ENCODE measurements around the gene OSCP1. TPM values are rescaled to one million over a fixed set of nuclear protein-coding genes. Genes with fewer than 3 reads are reported as not detected.

OSCP1 gene
- polyA plus RNA-seq, 1 of the 3 experiments (the other 2 are of a cell fraction) = 11.9 TPM

DNA sequence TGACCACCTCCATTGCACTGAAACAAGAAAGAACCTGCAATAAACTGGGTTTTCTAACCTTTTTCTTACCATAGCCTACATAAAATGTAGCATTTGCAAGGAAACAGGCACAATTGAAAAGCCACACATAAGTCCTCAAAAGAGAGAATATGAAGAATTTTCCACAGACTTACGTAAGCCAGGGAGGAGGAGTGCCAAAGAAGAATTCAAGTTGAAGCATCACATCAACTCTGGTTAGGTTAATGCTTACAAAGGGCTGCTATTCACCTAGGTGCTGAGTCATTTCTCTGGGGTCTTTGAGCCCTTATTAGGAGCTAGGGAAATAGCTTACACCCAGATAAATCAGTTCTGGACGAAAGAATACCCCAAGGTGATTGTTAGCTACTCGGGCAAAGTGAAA is 9.6 kb downstream of the OSCP1 start:
- ChIA-PET POLR2A (no interaction called here), CTCF (no interaction called here)
- H3K9me3 ChIP-seq = no peaks in the 10 kb centered on the region
- DNase-seq = no peak
- TF ChIP-seq EP300 (IDR thresholded peaks at IDR 0.05; ENCODE audit: borderline replicate concordance in 1 of 2, low read depth in 1 of 2, low read length in 1 of 2) (no peak), NFIC (IDR thresholded peaks at IDR 0.05; ENCODE audit: borderline replicate concordance) (no peak), TAF1 (IDR thresholded peaks at IDR 0.05; ENCODE audit: borderline replicate concordance, low read depth, low read length) (no peak), MXI1 (IDR thresholded peaks at IDR 0.05; ENCODE audit: low read depth, low read length) (no peak), FOXJ3 (CRISPR knock-in tag; IDR thresholded peaks at IDR 0.05) (no peak), FOSL2 (IDR thresholded peaks at IDR 0.05; ENCODE audit: borderline replicate concordance, low read depth) (no peak), NRF1 (IDR thresholded peaks at IDR 0.05; ENCODE audit: low read depth, low read length) (no peak), FOXM1 (IDR thresholded peaks at IDR 0.05; ENCODE audit: low read depth) (no peak)
- TF ChIP-seq, protein P1, sequence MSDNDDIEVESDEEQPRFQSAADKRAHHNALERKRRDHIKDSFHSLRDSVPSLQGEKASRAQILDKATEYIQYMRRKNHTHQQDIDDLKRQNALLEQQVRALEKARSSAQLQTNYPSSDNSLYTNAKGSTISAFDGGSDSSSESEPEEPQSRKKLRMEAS (IDR thresholded peaks at IDR 0.05; ENCODE audit: low read depth) = no peak
- TF ChIP-seq, protein P2, sequence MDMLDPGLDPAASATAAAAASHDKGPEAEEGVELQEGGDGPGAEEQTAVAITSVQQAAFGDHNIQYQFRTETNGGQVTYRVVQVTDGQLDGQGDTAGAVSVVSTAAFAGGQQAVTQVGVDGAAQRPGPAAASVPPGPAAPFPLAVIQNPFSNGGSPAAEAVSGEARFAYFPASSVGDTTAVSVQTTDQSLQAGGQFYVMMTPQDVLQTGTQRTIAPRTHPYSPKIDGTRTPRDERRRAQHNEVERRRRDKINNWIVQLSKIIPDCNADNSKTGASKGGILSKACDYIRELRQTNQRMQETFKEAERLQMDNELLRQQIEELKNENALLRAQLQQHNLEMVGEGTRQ (IDR thresholded peaks at IDR 0.05; ENCODE audit: borderline replicate concordance, low read depth, low read length) = no peak
- no peak overlapping the region for H3K4me2 ChIP-seq
- 89% methylated on average over 3 of the region's 3 CpGs for whole genome bisulfite sequencing (ENCODE audit: low lambda C conversion rate)
- H3K27ac ChIP-seq (ENCODE audit: low read depth in 2 of 2, low read length in 1 of 2) = no peak overlapping the region
- H3K27me3 ChIP-seq (ENCODE audit: insufficient read depth) = no peaks in the 10 kb centered on the region
- no peaks in the 10 kb centered on the region for H3K9me2 ChIP-seq
- peaks cover 2 to 10% of the 10 kb centered on the region in 2 experiments for H3K36me3 ChIP-seq (replicated peaks in 1 of 2; ENCODE audit: control insufficient read depth in 1 of 2, insufficient read depth in 2 of 2, low read length in 1 of 2)
- no peaks in the 10 kb centered on the region for H3F3A ChIP-seq (replicated peaks; ENCODE audit: insufficient read depth)
- no peaks in the 10 kb centered on the region for H3K4me1 ChIP-seq (ENCODE audit: control insufficient read depth in 1 of 2, insufficient read depth in 2 of 2, low read depth in 1 of 2, low read length in 1 of 2)
- H3K4me3 ChIP-seq (ENCODE audit: low read depth in 2 of 2, low read length in 1 of 2) = no peak overlapping the region
- H2AFZ ChIP-seq (ENCODE audit: low read depth) = no peak overlapping the region
- H4K20me1 ChIP-seq (ENCODE audit: insufficient read depth) = no peaks in the 10 kb centered on the region
- H3K9ac ChIP-seq = no peak overlapping the region
- H3K79me2 ChIP-seq (ENCODE audit: insufficient read depth) = no peaks in the 10 kb centered on the region

DNA sequence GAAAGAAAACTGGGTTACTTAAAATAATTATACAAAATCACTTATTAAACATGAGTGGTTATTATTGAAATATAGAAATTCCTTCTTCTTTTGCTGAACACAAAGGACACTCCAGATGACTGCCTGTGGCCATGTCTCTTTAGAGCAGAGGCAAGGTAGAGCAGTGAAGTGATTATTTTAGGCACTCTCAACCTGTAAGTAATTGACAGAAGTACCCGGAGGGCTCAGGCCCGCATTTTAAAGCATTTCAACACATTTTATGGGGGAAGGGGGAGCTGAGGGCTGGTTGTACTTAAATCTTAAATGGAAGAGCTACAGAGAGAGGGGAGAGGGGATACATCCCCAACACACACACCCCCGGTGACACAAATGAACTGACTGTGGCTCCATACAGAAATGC is 10.2 kb downstream of the OSCP1 start:
- H3F3A ChIP-seq (replicated peaks; ENCODE audit: insufficient read depth) = no peaks in the 10 kb centered on the region
- WGBS (ENCODE audit: low lambda C conversion rate) = 70% methylated on average over 3 of the region's 3 CpGs
- POLR2A ChIA-PET = no interaction called here
- H3K9me3 ChIP-seq = no peaks in the 10 kb centered on the region
- H4K20me1 ChIP-seq (ENCODE audit: insufficient read depth) = no peaks in the 10 kb centered on the region
- H3K27ac ChIP-seq (ENCODE audit: low read depth in 2 of 2, low read length in 1 of 2) = no peak overlapping the region
- TF ChIP-seq FOXM1 (IDR thresholded peaks at IDR 0.05; ENCODE audit: low read depth) (no peak), RXRA (IDR thresholded peaks at IDR 0.05; ENCODE audit: borderline replicate concordance, low read depth) (no peak), ELF1 (IDR thresholded peaks at IDR 0.05) (no peak), FOSL2 (IDR thresholded peaks at IDR 0.05; ENCODE audit: borderline replicate concordance, low read depth) (no peak), POLR2AphosphoS5 (IDR thresholded peaks at IDR 0.05; ENCODE audit: low read depth, low read length) (no peak), RCOR1 (IDR thresholded peaks at IDR 0.05; ENCODE audit: low read length) (no peak), TCF12 (IDR thresholded peaks at IDR 0.05) (no peak), TEAD4 (IDR thresholded peaks at IDR 0.05; ENCODE audit: borderline replicate concordance, insufficient read depth) (no peak), MXI1 (IDR thresholded peaks at IDR 0.05; ENCODE audit: low read depth, low read length) (no peak), MEF2A (IDR thresholded peaks at IDR 0.05; ENCODE audit: borderline replicate concordance, low read depth) (no peak), CHD2 (IDR thresholded peaks at IDR 0.05; ENCODE audit: low read length, partially characterized antibody) (no peak), GABPA (IDR thresholded peaks at IDR 0.05; ENCODE audit: low read depth) (no peak)
- TF ChIP-seq, protein P3, sequence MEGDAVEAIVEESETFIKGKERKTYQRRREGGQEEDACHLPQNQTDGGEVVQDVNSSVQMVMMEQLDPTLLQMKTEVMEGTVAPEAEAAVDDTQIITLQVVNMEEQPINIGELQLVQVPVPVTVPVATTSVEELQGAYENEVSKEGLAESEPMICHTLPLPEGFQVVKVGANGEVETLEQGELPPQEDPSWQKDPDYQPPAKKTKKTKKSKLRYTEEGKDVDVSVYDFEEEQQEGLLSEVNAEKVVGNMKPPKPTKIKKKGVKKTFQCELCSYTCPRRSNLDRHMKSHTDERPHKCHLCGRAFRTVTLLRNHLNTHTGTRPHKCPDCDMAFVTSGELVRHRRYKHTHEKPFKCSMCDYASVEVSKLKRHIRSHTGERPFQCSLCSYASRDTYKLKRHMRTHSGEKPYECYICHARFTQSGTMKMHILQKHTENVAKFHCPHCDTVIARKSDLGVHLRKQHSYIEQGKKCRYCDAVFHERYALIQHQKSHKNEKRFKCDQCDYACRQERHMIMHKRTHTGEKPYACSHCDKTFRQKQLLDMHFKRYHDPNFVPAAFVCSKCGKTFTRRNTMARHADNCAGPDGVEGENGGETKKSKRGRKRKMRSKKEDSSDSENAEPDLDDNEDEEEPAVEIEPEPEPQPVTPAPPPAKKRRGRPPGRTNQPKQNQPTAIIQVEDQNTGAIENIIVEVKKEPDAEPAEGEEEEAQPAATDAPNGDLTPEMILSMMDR (IDR thresholded peaks at IDR 0.05) = no peak
- TF ChIP-seq, protein P4, sequence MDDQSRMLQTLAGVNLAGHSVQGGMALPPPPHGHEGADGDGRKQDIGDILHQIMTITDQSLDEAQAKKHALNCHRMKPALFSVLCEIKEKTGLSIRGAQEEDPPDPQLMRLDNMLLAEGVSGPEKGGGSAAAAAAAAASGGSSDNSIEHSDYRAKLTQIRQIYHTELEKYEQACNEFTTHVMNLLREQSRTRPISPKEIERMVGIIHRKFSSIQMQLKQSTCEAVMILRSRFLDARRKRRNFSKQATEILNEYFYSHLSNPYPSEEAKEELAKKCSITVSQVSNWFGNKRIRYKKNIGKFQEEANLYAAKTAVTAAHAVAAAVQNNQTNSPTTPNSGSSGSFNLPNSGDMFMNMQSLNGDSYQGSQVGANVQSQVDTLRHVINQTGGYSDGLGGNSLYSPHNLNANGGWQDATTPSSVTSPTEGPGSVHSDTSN (IDR thresholded peaks at IDR 0.05) = no peak
- TF ChIP-seq, protein P2 (IDR thresholded peaks at IDR 0.05; ENCODE audit: borderline replicate concordance, low read depth, low read length) = no peak
- TF ChIP-seq, protein P5, sequence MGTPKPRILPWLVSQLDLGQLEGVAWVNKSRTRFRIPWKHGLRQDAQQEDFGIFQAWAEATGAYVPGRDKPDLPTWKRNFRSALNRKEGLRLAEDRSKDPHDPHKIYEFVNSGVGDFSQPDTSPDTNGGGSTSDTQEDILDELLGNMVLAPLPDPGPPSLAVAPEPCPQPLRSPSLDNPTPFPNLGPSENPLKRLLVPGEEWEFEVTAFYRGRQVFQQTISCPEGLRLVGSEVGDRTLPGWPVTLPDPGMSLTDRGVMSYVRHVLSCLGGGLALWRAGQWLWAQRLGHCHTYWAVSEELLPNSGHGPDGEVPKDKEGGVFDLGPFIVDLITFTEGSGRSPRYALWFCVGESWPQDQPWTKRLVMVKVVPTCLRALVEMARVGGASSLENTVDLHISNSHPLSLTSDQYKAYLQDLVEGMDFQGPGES (IDR thresholded peaks at IDR 0.05; ENCODE audit: low read depth, low read length) = no peak
- H3K4me1 ChIP-seq (ENCODE audit: control insufficient read depth in 1 of 2, insufficient read depth in 2 of 2, low read depth in 1 of 2, low read length in 1 of 2) = no peaks in the 10 kb centered on the region
- no peaks in the 10 kb centered on the region for H3K27me3 ChIP-seq (ENCODE audit: insufficient read depth)
- peaks cover 2 to 10% of the 10 kb centered on the region in 2 experiments for H3K36me3 ChIP-seq (replicated peaks in 1 of 2; ENCODE audit: control insufficient read depth in 1 of 2, insufficient read depth in 2 of 2, low read length in 1 of 2)
- CTCF ChIA-PET = interaction anchor here (1.9 kb wide), 1 partner anchor 10 kb away, joined by 8 read pairs; the partner anchor contains the start of gene OSCP1
- H3K9me2 ChIP-seq = no peaks in the 10 kb centered on the region
- no peak for DNase-seq
- no peak overlapping the region for H2AFZ ChIP-seq (ENCODE audit: low read depth)
- H3K9ac ChIP-seq = no peak overlapping the region
- H3K4me3 ChIP-seq (ENCODE audit: low read depth in 2 of 2, low read length in 1 of 2) = no peak overlapping the region
- H3K4me2 ChIP-seq = no peak overlapping the region
- H3K79me2 ChIP-seq (ENCODE audit: insufficient read depth) = no peaks in the 10 kb centered on the region

All from SK-N-SH (cell line).